ENCODE measurements around the gene ANGEL1.

DNA sequence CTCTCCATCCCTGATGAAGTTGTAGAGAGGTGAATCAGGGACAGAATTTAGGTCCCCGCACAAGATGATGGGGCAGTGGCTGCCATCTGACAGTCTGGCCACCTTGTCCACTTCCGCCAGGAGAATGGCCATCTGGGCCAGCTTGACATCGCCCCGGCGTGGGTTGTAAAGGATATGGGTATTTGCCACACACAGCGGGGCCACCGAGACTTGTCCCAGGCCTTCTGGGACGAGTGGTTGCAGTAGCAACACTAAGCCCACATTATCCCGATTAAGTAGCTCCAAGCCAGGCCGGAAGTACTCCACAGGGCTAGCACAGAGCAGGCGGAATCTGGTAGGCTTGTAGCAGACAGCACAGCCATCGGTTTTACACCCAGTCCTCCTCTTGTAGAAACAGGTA, 6.2 kb downstream of the ANGEL1 start:
- TF ChIP-seq, protein P1, sequence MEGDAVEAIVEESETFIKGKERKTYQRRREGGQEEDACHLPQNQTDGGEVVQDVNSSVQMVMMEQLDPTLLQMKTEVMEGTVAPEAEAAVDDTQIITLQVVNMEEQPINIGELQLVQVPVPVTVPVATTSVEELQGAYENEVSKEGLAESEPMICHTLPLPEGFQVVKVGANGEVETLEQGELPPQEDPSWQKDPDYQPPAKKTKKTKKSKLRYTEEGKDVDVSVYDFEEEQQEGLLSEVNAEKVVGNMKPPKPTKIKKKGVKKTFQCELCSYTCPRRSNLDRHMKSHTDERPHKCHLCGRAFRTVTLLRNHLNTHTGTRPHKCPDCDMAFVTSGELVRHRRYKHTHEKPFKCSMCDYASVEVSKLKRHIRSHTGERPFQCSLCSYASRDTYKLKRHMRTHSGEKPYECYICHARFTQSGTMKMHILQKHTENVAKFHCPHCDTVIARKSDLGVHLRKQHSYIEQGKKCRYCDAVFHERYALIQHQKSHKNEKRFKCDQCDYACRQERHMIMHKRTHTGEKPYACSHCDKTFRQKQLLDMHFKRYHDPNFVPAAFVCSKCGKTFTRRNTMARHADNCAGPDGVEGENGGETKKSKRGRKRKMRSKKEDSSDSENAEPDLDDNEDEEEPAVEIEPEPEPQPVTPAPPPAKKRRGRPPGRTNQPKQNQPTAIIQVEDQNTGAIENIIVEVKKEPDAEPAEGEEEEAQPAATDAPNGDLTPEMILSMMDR (IDR thresholded peaks at IDR 0.05): no peak
- no peak for TF ChIP-seq POLR2A (IDR thresholded peaks at IDR 0.05)

Data from heart left ventricle (tissue), 13 donors.